Hematopoietic multipotent progenitor cell treated with erythropoietin and hydrocortisone succinate and interleukin-3 and kit ligand, for 4 days (in vitro differentiated cells): Measurements from ENCODE around the gene IQCE.

Experiments
- DNase-seq: peaks from one replicate; pipeline ENCODE4 v3.0.0-alpha.2; 2015

The IQCE gene

DNA sequence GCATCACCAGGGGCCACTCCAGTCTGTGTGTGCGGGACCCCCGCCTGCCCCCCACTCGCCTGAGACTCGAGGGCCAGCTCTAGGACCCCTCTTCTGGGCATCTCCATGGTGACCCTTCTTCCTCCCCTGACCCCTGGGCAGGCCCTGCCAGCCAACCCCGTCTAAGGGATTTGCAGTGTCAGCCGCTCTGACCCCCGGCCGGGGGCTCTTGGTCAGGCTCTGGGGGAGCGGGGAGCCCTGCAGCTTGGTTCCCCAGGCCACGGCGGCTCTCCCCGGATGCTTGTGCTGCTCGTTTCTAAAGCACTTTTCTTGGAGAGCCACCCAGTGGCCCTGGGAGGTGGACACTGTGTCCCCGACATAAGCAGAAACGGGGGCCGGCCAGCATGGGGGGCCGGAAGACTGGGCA, 78.3 kb downstream of the IQCE start:
- no peak for DNase-seq

DNA sequence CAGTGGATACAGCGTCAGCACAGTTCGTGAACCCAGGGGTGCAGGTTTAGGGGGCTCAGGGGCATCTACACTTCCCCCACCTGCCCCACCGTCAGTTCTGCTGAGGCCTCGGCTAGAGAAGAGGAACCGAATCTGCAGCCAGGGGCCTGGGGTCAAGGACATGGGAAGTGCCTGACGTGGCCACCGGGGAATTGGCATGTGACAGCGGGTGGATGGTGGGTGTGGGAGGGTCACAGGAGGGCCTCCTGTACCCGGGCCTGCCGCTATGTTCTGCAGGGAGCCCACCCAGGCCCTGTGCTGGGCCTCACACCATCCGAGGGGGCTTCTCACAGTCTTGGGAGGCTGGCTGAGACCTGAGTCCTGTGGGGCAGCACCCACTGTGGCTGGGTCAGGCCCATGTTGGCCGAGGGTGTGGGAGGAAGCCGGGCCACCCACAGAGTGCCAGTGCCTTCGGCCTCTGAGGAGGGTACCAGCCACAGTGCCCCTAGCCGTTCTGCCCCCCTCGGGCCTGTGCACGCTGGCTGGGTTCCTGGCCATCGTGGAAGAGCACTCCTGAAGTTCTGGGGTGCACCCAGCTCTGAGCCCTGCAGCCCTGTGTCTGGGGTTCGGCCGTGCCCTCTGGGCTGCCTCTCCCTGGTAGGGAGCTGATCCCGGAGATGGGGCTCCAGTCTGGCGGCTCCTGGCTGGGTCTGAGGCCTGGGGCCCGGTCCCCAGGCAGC, 78.9 kb downstream of the IQCE start:
- peak; percentile 57 for DNase-seq

DNA sequence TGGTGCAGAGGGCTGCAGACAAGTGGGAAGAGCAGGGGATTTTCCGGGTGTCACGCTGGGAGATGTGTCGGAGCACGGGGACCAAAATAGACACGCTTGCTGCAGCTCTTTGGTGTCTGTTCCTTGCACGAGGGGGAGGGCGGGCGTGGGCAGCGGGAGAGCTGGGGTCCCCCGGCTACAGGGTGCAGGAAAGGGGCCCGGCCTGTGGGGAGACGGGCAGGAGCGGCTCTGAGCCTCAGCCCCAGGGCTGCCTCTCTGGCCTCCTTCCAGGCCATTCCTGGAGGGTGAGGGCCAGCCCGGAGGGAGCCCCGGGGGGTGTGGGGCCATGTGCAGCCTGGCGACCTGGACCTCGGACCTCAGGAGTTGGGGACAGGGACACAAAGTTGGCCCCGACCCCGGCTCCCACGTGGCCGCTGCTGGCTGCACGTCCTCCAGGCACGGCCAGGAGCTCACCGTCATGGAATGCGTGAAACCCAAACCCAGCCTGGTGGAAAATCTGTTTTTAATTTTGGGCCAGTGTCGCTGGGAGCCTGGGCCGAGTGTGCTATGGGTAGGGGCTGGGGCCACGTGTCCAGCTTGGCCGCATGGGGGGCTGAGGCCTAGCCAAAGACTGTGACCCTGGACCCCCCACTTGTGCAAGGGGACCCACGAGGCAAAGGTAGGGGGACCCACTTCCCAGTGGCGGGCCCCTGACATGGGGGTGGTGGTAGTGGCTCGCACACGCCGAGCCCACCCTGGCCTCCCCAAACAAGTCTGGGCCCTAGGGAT, 79.6 kb downstream of the IQCE start:
- no peak for DNase-seq

DNA sequence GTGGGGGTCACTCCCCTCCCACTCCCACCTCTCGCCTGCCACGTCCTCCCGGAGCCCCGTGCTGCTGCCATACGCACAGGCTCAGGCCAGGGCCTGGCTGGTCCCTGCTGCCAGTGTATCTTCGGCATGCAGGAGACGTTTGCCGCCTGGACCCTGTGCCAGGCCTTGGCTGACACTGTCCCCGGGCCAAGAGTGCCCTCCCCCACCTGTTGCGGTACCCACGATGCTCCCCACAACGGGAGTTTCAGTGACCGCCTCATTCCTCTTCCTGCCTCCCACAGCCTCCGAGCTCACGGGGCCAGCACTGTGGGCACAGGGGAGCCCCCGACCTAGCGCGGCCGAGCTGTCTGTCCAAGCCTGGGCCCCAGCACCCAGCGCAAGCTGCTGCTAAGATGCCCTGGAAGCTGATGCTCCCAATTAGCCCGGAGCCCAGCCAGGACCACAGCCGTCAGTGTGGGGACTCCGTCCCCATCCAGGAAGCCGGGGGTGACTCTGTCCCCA, 80.5 kb downstream of the IQCE start:
- no peak for DNase-seq

DNA sequence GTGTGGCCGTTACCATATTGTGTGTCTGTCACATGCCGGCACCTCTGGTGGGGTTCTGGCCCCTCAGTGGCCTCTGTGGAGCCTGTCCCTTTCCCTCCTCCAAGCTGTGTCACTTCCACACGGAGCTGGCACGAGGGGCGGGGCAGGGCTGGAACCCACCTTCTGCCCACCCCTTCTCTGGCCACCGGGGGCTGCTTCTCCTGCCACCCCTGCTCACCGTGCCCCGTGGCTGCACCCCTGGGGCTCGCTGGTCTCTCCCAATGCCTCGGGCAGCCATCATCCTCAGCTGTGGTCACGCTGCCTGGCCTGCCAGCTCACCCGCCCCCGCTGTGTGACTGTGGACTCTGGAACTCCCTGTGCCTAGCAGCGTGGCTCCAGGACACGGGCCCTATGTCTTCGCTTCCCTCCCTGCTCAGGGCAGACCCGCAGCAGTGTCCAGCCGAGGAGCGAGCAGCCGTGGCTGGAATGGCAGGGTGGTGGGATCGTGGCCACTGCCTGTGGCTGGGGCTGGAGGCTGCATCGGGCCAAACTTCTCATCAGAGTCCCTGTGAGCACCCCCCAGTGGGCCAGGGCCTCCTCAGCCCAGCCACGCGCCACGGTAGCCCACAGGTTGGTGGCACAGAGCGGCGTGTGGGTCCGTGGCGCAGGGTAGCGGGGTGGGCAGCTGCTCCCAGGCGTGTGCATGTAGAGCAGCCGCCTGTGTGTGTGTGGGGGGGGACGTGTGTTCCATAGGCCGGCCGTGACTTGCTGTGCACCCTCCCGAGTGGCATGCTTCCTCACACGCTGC, 81.1 kb downstream of the IQCE start:
- no peak for DNase-seq

DNA sequence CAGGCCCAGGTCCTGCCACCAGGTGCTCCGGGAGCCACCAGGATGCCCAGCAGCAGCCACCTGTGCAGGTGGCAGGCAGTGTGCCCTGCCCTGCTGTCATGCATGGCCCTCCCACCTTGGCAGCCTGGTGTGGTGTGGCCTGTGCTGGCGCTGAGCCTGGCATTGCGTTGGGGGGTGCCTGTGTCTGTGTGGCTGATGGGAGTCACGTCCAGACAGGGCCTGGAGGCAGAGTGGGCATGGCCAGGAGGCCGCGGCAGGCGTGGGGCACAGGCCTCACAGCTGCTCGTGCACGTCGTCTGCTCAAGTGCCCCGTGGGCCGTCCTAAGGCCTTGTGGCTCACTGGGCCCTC, 81.7 kb downstream of the IQCE start:
- DNase-seq: no peak

DNA sequence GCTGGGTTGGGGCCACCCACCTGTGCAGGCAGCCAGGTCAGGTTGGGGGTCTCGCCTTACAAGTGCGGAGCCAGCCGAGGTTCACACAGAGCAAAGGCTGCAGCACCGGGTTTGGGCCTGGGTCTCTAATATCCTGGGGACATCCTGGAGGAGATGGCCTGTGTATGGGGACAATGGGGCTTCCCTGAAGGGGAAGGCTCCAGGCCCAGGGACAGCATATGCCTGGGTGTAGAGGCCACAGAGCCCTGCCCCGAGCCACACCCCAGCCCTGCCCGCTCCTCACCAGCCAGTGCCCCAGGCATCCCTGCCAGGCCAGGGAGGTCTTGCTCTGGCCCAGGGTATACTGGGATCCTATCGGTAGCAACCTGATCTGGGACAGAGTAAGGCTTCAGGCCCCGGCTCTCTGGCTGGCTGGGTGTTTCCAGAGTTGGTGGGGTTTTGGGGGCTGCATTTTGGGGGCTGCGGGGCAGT, 82.1 kb downstream of the IQCE start:
- no peak for DNase-seq

DNA sequence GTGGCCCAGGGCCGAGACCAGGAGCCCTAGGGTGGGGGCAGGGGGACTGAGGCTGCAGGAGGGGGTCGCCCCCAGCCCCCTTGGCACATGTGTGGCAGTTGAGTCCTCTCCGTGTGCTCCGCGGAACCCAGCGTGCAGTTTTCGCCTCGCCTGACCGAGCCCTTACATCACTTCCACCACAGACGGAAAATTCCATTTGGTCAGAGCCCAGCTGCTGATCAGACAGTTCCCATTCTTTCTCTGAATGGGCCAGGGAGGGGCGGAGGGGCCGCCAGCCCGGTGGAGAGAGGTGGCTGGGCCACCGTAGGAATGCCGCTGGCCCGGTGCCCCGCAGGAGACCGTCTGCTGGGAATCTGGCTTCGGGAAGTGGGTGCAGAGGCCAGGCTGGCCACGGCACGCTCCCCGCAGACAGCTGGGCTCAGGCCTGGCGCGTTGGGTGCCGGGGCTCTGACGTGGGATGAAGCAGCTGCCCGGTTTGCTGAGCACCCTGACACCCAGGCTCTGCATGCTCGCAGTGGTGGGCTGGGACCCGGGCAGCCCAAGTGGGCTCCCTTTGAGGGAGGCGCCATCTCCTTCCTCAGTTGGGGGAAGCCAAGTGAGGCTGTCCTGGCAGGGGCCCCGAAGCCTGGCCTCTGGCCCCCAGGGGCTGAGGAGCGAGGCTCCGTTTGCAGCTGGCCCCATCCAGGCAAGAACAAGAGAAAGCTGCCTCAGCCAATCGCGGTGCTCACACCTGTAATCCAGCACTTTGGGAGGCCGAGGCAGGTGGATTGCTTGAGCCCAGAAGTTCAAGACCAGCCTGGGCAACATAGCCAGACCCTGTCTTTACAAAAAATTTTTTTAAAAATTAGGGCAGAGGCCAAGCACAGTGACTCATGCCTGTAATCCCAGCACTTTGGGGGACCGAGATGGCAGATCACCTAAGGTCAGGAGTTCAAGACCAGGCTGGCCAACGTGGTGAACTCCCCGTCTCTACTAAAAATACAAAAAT, 82.9 kb downstream of the IQCE start:
- peak; percentile 70 for DNase-seq

DNA sequence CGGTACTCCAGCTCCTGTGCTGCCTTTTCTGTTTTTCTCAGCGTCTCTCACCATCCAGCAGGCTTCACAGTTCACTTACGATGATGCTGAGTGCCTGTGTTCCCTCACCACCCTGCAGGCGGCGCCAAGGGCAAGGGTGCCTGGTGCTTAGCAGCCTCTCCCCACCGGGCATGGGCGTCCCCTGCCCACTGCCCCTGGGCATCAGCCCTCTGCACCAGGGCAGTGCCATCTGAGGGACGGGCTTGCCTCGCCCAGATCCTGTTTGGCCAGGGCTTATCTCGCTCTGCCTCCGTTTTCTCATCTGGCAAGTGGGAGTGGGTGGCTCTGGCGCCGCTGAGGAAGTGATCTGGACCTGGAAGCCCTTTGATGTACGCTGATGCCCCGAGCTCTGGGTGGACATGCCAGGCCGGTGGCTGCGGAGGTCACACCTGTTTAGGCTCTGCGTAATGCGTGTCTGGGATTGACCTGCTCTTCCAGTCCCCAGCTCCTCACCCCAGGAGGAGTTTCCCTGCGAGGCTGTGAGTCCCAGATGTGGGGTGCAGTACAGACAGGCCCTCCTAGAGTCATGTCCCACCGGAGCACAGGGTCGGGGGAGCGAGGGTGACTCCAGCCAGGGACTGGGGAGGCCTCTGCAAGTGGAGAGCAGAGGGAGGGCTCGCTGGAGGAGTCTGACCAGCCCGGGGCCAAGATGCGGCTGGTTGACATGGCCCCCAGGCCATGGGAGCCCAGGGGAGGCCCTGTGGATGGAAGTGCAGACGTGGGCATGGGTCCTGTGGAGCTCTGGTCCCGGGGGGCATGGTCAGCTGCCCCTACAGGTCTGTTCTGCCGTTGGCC, 84.8 kb downstream of the IQCE start:
- DNase-seq: peak; percentile 65

DNA sequence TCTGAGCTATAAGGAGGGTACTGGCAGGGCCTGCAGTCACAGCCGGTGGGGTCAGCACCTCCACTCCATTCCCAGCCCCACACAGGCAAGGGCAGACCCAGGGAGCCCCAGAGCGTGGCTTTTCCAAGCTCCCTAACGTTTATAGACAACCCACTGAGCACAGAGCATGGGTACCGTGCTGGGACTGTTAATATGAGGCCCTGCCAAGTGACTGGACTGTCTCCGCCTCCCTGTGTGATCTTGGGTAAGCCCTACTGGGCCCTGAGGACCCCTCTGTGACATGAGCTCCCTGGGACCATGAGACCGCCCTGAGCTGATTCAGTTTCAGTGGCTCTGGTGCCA, 85.4 kb downstream of the IQCE start:
- DNase-seq: no peak

DNA sequence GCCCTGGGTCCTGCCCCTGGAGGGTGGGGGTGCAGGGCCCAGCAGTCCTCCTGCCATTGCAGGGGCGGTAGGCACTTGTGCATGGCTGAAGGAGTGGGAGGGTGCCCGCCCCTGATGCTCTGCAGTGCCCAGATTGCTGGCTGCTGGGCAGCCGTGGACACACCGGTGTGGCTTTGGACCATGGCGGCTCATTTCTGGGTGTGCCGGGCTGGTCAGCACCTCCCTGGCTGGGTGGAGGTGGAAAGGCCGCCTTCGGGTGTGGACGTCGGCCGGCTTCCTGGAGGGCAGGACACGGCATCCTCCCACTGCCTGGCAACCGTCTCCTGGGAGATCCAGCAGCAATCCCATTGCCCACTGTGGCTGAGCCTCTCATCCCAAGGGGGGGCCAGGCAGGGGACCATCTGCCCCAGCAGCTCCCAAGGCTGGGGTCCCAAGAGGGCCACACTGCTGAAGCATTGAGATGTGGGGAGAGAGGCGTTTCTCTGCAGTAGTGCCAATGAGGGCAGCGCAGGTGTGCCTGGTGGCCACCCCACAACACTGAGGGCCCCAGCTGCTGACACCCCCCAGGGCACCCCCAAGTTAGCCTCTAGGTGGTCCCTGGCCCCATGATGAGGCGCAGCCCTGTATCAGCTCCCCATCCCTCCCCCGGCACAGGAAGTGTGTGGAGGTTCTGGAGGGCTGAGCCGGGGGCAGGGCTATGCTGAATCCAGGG, 85.9 kb downstream of the IQCE start:
- DNase-seq: no peak

DNA sequence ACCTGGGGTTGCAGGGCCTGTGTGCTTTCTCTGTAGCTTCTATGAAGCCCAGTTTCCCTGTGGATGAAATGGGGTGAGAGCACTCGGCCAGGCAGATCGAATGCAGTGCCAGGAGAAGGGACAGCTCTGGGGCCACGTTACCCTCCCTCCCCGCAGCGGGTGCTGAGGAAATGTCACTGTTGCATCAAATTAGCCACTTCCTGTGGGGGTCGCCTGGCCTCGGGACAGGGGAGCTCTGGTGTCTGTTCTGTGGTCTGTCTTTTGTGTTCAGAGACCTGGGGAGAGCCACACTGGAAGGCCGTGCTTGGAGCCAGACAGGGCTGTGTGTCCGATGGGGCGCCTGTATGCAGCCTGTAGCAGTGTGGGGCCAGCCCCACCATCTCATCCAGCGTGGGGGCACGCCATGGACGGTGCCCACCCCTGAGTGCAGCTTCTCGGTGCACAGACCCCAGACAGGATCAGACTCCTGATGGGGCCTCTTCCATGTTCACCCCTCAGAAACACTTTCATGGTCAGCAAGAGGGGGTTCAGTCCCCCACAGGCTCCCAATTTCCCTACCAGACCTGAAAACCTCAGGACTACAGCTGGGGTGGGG, 86.6 kb downstream of the IQCE start:
- peak; percentile 91 for DNase-seq

DNA sequence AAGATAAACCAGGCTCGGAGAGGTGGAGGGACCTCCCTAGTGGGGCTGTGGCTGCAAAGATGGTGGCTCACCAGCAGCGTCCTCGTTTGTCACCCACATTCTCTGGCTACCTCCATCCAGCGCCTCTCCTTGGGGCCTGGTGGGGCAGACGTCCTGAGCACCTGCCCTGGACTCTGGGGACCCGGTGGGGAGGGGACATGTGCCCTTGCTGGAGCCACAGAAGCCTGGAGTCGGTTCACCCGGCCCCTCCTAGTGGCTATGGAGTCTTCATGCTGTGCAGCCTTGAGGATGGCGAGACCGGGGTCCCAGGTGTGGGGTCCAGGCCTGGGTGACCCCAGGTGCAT, 87.5 kb downstream of the IQCE start:
- DNase-seq: no peak

DNA sequence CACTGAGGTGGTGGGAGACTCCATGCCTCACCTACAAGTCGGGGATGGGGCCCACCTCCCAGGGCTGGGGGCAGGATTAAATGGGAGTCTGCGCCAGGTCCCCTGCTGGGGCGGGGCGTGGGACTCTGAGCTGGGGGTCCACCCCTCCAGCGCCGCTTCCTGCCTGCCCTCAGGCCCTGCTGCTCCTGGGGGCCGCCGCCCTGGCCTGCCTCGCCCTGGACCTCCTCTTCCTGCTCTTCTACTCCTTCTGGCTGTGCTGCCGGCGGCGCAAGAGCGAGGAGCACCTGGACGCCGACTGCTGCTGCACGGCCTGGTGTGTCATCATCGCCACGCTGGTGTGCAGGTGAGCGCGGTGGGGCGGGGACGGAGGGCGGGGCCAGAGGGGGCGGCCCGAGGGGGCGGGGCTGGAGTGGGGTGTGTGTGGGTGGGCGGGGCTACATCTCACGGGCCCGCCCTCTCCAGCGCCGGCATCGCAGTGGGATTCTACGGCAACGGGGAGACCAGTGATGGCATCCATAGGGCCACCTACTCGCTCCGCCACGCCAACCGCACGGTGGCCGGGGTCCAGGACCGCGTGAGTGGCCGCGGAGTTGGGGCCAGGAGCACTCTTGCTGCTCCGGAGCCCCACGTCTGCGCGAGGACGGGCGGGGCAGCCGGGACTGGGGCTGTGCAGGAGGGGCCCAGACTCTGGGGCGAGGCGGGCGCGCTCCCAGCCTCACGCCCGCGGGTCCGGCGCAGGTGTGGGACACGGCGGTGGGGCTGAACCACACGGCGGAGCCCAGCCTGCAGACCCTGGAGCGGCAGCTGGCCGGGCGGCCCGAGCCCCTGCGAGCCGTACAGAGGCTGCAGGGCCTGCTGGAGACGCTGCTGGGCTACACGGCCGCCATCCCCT, 88.1 kb downstream of the IQCE start:
- no peak for DNase-seq

DNA sequence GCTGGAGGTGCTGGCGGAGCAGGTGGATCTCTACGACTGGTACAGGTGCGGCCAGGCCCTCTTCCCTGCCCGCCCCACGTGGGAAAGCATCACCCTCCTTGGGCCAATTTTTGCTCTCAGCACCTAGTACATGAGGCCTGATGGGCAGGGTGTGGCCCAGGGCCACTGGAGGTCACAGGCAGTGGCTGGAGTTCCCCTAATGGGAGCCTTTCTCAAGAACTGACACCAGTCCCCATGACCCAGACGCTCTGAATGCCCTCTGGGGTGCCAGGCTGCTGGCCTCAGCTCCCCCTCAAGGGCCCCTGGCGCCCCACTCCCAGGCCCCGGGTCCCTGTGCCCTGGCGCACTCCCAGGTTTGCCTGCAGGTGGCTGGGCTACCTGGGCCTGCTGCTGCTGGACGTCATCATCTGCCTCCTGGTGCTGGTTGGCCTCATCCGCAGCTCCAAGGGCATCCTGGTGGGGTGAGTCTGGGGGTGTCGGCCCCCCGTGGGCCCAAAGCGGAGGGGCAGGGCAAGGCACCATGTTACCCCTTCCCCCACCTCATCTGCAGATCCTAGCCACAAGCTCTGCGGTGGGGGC, 88.9 kb downstream of the IQCE start:
- DNase-seq: no peak

DNA sequence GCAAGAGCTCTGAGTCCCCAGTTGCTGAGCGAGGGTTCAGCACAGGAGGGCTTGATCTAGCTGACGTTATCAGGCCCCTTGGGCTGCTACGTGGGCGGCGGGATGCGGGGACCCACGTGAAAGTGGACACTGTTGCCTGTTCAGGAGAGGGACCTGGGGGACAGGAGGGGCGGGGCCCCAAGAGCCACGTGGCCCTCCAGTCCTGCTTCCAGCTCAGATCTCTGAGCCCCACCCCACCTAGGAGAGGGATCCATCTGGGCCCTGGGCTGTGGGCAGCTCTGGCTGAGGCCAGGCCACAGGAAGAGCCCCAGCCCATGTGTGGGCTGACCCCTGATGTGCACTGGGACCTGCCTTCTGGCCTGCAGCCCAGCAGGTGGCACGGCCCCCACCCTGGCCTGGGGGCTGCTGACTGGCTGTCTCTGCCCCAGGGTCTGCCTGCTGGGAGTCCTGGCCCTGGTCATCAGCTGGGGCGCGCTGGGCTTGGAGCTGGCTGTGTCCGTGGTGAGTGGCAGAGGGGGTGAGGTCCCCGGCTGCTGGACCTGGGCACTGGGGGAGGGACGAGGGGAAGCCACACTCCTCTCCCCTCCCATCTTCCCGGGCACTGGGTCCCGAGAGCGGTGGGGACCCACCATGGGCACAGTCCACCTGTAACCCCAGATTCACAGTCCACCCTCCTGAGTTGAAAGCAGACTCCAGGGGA, 90.5 kb downstream of the IQCE start:
- DNase-seq: no peak

DNA sequence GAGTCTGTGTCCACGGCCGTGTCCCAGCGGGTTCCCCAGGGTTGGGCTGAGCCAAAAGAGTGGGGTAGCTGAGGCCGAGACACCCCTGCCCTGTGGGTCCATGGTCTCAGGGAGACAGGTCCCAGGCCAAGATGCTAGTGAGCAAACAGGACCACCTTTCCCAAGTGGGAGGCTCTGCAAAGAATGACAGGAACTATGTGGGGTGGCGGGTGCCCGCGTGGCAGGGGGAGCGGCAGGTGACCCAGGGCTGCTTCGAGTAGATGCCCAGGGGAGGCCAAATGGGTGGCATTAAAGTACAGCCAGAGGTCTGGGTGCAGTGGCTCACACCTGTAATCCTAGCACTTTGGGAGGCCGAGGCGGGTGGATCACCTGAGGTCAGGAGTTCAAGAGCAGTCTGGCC, 91.2 kb downstream of the IQCE start:
- DNase-seq: no peak

DNA sequence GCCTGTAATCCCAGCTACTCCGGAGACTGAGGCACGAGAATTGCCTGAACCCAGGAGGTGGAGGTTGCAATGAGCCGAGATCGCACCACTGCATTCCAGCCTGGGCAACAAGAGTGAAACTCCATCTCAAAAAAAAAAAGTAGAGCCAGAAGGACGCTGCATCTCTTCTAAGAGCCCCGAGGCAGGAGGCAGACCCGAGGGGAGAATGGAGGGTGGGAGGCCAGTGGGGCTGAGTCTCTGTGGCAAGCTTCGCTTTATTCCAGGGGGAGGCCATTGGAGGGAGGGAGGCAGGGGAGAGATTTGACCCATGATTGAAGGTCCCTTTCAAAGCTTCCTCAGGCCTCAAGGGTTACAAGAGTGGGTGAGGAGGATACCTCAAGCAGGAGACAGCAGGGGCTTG, 91.7 kb downstream of the IQCE start:
- DNase-seq: no peak
